ENCODE data around the gene MACROD1. TPM values are rescaled to one million over a fixed set of nuclear protein-coding genes. Genes with fewer than 3 reads are reported as not detected.
A peak's percentile ranks its signal among the peaks of the same experiment; 100 is the strongest.

Gene MACROD1
- total and polyA plus RNA-seq, 9 of the 15 experiments (the other 6 are each of a cell fraction or from before 2014, with no cell fraction given) = 1.1 to 60.0 (median 26.4) TPM

DNA sequence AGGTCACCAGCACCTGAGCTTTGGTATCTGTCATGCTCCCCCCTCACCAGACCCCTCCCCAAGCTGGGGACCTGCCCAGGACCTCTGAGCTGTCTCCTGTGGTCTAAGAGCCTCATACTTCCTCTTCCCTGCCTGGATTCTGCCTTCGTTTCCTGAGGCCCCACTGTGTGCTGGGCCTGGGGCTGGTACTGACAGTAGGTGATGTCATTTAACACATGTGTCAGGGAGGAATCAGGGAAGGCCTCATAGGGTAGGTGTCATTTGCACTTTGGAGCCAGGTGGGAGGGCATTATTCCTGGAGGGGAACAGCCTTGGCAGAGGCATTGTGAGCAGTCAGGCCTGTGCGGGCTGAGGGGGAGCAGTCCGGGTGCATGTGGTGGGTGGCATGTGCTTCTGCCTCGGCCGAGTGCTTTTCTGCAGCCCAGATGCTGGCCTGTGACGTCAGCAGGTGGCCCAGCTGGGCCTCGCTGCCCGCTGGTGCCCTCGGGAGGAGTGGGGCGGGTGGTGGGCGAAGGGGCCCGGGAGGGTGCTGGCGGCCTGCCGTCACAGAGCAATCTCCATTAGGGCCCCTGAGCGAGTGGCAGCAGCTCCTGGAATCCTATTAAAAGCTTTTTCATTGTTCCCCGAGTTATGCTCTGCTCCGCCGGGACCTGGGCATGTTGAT lies 121.1 kb downstream of the MACROD1 start:
- ChIA-PET POLR2A (no interaction called here), CTCF (ENCODE audit: low intra/inter-chr PET ratio) (interaction anchor here (0.7 kb wide), 1 partner anchor 1116 kb away, joined by 3 read pairs; no protein-coding TSS in a partner anchor)
- FAIRE-seq (no peak), DNase-seq (ENCODE audit: extremely low read depth in 1 of 4, low spot score in 3 of 4) (no peak), ATAC-seq (no peak)
- Histone ChIP-seq H4K20me1 (replicated peaks; ENCODE audit: control insufficient read depth, insufficient read depth, low read length) (peaks cover 48% of the 10 kb centered on the region), H3K27me3 (ENCODE audit: control insufficient read depth in 2 of 2, insufficient read depth in 2 of 2, low read length in 2 of 2) (no peaks in the 10 kb centered on the region), H3K79me2 (ENCODE audit: control insufficient read depth, insufficient read depth, low read length) (no peaks in the 10 kb centered on the region), H3K9me3 (replicated peaks; ENCODE audit: control insufficient read depth, insufficient read depth, low read depth, low read length) (no peaks in the 10 kb centered on the region), H3K4me2 (ENCODE audit: insufficient read depth, low read length) (no peak overlapping the region), H3K9ac (ENCODE audit: insufficient read depth in 1 of 2, low read depth in 2 of 2, low read length in 2 of 2) (0 out of 4 replicates have a peak overlapping the region, but pooled peaks of 1 of the 2 experiments have one; percentile 35), H3K4me3 (no peak overlapping the region), H3K4me1 (replicated peaks in 1 of 2; ENCODE audit: control insufficient read depth in 2 of 2, insufficient read depth in 2 of 2, low read length in 2 of 2) (peaks cover 0 to 42% of the 10 kb centered on the region in 2 experiments; a peak in 2 of 5 replicates), H2AFZ (ENCODE audit: low read depth, low read length) (no peak overlapping the region), H3K27ac (ENCODE audit: extremely low read depth, low read depth, low read length) (no peak overlapping the region), H3K9me1 (ENCODE audit: control insufficient read depth, insufficient read depth, low read length) (no peaks in the 10 kb centered on the region), H3K36me3 (ENCODE audit: control insufficient read depth, insufficient read depth, low read length) (no peaks in the 10 kb centered on the region)
- intact Hi-C loops (cut with micrococcal nuclease) = loop anchor here (5.0 kb wide), 1 partner anchor 102 kb away; no protein-coding TSS in a partner anchor
- no TSS peak for BruUV-seq (replicated peaks)
- TF ChIP-seq CCNT2 (IDR thresholded peaks at IDR 0.05; ENCODE audit: borderline replicate concordance, extremely low read depth, insufficient read length, low read depth, low read length) (no peak), ZKSCAN1 (IDR thresholded peaks at IDR 0.05; ENCODE audit: low read depth, low read length) (peak; percentile 96), ZFP36 (IDR thresholded peaks at IDR 0.05; ENCODE audit: low read depth, low read length, partially characterized antibody) (peak; percentile 61)
- in situ Hi-C loops (cut with MboI) = no loop called here
- 68% methylated on average over 11 of the region's 18 CpGs for WGBS (ENCODE audit: insufficient coverage, low coverage, missing lambda C conversion rate)

GRCh38 chr11:64043545-64043944 lies 122.4 kb downstream of the MACROD1 start:
- Histone ChIP-seq H3K36me3 (ENCODE audit: control insufficient read depth, insufficient read depth, low read length) (no peaks in the 10 kb centered on the region), H3K27me3 (ENCODE audit: control insufficient read depth in 2 of 2, insufficient read depth in 2 of 2, low read length in 2 of 2) (no peaks in the 10 kb centered on the region), H2AFZ (ENCODE audit: low read depth, low read length) (no peak overlapping the region), H3K4me1 (replicated peaks in 1 of 2; ENCODE audit: control insufficient read depth in 2 of 2, insufficient read depth in 2 of 2, low read length in 2 of 2) (peaks cover 0 to 39% of the 10 kb centered on the region in 2 experiments; a peak in 2 of 5 replicates), H3K79me2 (ENCODE audit: control insufficient read depth, insufficient read depth, low read length) (no peaks in the 10 kb centered on the region), H3K9me1 (ENCODE audit: control insufficient read depth, insufficient read depth, low read length) (no peaks in the 10 kb centered on the region), H3K4me2 (ENCODE audit: insufficient read depth, low read length) (no peak overlapping the region), H3K4me3 (no peak overlapping the region), H3K9me3 (replicated peaks; ENCODE audit: control insufficient read depth, insufficient read depth, low read depth, low read length) (no peaks in the 10 kb centered on the region), H3K27ac (ENCODE audit: extremely low read depth, low read depth, low read length) (no peak overlapping the region), H3K9ac (ENCODE audit: insufficient read depth in 1 of 2, low read depth in 2 of 2, low read length in 2 of 2) (no peak overlapping the region), H4K20me1 (replicated peaks; ENCODE audit: control insufficient read depth, insufficient read depth, low read length) (peaks cover 41% of the 10 kb centered on the region)
- in situ Hi-C loops (cut with MboI) (no loop called here), intact Hi-C loops (cut with micrococcal nuclease) (loop anchor here (5.0 kb wide), 1 partner anchor 104 kb away; no protein-coding TSS in a partner anchor)
- DNase-seq (ENCODE audit: extremely low read depth in 1 of 4, low spot score in 3 of 4) = no peak
- BruUV-seq (replicated peaks) = no TSS peak
- ChIA-PET POLR2A (interaction anchor here (0.7 kb wide), 1 partner anchor 28 kb away, joined by 3 read pairs; no protein-coding TSS in a partner anchor), CTCF (ENCODE audit: low intra/inter-chr PET ratio) (no interaction called here)
- peak; percentile 23 for FAIRE-seq
- ATAC-seq = no peak
- 67% methylated on average over 4 of the region's 5 CpGs for WGBS (ENCODE audit: insufficient coverage, low coverage, missing lambda C conversion rate)
- TF ChIP-seq, protein P1, sequence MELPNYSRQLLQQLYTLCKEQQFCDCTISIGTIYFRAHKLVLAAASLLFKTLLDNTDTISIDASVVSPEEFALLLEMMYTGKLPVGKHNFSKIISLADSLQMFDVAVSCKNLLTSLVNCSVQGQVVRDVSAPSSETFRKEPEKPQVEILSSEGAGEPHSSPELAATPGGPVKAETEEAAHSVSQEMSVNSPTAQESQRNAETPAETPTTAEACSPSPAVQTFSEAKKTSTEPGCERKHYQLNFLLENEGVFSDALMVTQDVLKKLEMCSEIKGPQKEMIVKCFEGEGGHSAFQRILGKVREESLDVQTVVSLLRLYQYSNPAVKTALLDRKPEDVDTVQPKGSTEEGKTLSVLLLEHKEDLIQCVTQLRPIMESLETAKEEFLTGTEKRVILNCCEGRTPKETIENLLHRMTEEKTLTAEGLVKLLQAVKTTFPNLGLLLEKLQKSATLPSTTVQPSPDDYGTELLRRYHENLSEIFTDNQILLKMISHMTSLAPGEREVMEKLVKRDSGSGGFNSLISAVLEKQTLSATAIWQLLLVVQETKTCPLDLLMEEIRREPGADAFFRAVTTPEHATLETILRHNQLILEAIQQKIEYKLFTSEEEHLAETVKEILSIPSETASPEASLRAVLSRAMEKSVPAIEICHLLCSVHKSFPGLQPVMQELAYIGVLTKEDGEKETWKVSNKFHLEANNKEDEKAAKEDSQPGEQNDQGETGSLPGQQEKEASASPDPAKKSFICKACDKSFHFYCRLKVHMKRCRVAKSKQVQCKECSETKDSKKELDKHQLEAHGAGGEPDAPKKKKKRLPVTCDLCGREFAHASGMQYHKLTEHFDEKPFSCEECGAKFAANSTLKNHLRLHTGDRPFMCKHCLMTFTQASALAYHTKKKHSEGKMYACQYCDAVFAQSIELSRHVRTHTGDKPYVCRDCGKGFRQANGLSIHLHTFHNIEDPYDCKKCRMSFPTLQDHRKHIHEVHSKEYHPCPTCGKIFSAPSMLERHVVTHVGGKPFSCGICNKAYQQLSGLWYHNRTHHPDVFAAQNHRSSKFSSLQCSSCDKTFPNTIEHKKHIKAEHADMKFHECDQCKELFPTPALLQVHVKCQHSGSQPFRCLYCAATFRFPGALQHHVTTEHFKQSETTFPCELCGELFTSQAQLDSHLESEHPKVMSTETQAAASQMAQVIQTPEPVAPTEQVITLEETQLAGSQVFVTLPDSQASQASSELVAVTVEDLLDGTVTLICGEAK (IDR thresholded peaks at IDR 0.05) = no peak
- TF ChIP-seq, protein P1 (CRISPR knock-in tag; IDR thresholded peaks at IDR 0.05) = no peak
